H1 (cell line): ENCODE results near the gene ZBTB20.

Experiments
- CTCF ChIP-seq, 3 experiments: IDR thresholded peaks; 1 replicate in 2 of 3; 2 replicates in 1 of 3; pipeline versions ENCODE4 v1.5.1 to v1.6.1; 2011; ENCODE audit warnings: low read length in 3 of 3, mild to moderate bottlenecking in 3 of 3, inconsistent platforms in 2 of 3, low read depth in 1 of 3, moderate library complexity in 1 of 3; ENCODE audit not compliant: insufficient read depth in 1 of 3; ENCODE audit errors: control extremely low read depth in 1 of 3
- HDAC6 ChIP-seq: IDR thresholded peaks from one replicate; pipeline ENCODE4 v1.7.1; 2012; ENCODE audit warnings: low read depth, mild to moderate bottlenecking, inconsistent platforms, low read length, moderate library complexity
- RXRA ChIP-seq: IDR thresholded peaks from 2 replicates; pipeline ENCODE4 v1.6.1; 2011; ENCODE audit warnings: low read depth, mild to moderate bottlenecking, low read length, moderate library complexity; ENCODE audit not compliant: insufficient read depth
- SUZ12 ChIP-seq: fragments of 200-600 bp; sonication (generic); IDR thresholded peaks from 2 replicates; pipeline ENCODE4 v1.6.1; 2012; ENCODE audit warnings: mild to moderate bottlenecking, inconsistent platforms, low read length, moderate library complexity, mixed read lengths

GRCh38 chr3:114716126-114716525 is 431.0 kb downstream of the ZBTB20 start:
- TF ChIP-seq SUZ12 = no peak
- TF ChIP-seq HDAC6 = no peak
- no peak for TF ChIP-seq CTCF (IDR thresholded peaks at IDR 0.05; ENCODE audit: control extremely low read depth in 1 of 3, insufficient read depth in 1 of 3, low read depth in 1 of 3, low read length in 3 of 3)
- TF ChIP-seq RXRA = no peak
